ENCODE data around the gene SNAI1.

SNAI1 gene

DNA sequence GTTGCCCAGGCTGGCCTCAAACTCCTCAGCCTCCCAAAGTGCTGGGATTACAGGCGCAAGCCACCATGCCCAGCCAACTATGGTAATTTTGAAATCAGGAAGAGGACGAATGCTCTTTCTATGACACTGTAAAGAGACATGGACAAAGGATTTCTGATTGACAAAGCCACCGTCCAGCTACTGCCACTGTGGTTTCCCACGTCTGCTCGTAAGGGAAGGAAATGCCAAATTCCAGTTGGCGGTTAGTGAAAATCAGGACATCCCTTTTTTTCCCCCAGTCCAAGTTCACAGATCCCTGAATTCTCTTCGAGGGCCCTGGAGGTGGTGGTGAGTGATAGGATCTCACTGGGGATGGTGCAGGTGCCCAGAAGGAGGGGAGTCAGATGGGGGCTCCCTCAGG, 31.2 kb downstream of the SNAI1 start:
- no peak for DNase-seq

DNA sequence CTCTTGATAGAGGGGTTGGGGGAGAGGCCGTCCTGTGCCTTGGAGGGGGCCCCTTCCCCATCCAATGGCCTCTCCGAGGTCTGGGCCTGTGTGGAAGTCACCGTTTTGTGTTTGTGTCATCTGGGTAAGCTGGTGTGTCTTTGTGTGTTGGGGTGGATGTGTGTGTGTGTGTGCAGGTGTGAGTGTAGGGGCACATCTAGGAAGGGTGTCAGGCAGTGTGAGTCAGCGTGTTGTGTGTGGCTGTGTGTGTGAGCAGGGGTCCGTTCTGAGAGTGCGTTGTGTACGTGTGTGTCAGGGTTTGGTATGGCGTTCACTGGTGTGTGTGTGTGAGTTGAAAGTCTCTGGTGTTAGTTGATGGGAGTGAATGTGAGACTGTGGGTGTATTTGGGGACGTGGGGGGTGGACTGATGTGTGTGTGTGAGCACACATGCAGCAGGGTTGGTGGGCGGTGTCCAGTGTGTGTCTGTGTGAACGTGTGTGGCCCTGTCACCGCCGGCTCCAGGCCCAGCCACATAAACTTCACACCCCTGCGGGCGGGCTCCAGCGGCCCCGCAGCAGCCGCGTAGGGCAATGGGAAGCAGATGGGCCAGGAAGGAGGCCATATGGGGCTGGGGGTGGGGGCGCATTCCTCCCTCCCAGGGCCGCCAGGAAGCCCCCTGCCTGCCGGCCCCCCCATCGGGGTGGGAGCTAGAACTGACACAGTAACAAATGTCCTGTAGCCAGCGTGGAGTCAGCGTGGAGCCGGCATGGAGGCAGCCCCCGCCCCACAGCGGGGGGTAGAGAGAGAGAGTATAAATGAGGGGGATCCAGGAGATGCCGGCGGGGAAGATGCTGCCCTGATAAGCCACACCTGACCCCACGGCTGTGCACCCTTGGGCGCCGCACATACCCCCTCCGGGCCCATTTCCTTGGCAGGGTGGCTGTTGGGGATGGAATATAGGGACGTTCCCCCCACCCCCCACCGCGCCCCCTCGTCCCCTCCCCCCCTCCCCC, 32.1 kb downstream of the SNAI1 start:
- no peak for DNase-seq

DNA sequence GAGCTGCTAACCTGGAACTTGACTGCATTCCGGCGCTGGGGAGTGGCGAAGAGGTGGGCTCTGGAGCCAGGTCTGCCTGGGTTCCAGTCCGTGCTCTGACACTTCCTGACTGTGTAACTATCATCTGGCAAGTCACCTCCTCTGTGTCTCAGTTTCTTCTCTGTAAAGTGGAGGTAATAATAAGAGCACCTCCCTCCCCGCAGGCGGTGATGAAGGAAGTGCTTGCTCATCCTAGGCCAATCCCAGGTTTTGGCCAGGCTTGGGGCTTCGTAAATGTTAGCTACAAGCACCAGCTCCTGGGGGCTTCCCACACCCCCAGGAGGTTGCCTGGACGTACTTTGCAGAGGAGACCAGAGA, 32.8 kb downstream of the SNAI1 start:
- no peak for DNase-seq

DNA sequence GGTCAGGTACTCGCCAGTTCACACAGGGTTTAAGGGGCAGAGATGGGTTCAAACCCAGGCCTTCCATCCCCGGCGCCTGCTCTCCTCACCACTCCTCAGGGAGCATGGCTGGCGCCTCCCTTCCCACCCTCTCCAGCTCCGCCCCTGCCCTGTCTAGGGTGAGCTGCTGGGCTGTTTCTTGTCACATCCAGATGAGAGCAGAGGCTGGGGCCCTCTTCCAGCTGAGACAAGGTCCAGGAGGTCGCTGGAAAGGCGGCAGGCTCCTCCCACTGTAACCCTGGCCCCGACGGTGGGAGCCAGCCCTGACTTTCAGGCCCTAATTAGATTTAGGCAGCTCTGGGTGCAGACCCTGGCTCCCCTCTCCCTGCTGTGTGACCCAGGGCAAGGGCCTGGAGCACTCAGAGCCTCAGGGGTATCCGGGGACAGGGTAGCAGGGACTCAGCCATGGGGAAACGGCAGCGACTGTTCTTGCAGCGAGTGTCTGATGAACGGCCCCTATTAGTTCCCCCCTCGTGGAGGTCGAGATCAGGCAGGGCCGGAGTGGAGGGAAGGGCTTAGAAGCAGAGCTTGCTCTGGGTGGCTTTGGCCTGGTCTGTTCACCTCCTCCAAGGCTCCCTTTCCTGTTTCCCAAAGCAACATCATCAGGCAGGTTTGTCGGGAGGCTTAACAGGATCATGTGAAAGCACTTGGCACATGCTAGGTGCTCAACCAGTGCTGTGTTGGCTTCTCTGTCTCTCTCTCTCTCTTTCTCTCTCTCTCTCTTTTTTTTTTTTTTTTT, 33.4 kb downstream of the SNAI1 start:
- DNase-seq = no peak

DNA sequence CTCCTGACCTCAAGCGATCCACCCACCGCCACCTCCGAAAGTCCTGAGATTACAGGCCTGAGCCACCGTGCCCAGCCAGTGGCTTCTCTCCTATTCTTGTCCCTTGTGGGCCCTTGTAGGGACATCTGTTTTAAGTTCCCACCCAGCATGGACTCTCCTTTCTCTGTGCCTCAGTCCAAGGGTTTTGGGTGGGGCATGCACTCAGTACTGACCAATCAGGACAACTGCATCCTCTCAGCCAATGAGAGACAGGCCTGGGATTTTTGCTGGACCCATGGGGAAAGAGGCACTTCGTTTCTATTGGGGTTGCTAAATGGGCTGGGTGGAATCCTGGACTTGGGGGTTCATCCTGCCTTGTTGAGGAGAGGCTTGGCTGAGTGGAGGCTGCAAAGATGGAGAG, 34.4 kb downstream of the SNAI1 start:
- no peak for DNase-seq

DNA sequence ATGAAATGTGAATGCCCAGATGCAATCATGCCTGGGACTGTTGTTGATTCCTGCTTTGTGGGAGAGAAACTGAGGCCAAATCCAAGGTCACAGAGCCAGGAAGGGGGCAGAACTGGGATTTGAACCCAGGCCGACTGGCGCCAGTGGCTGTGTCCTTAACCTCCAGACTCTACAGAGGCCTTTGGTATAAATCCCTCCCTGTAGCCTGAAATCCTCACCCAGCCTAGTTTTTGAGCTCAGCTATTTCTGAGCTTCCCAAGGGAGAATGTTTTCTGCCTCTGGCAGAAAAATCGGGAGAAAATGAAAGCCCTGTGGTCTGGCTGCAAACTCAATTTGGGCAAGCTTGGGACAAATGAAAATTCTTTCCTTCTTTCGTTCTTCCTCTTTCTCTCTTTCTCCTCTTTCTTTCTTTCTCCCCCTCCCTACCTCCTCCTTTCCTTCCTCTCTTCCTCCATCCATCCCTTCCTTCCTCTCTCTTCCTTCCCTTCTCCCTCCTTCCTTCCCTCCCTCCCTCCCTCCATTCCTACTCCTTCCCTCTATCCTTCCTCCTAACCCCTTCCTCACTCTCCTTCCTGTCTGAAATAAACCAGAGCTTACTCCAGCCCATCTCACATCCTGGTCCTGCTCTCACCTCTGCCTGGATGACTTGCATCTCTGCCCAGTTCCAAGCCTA, 34.9 kb downstream of the SNAI1 start:
- DNase-seq = no peak

DNA sequence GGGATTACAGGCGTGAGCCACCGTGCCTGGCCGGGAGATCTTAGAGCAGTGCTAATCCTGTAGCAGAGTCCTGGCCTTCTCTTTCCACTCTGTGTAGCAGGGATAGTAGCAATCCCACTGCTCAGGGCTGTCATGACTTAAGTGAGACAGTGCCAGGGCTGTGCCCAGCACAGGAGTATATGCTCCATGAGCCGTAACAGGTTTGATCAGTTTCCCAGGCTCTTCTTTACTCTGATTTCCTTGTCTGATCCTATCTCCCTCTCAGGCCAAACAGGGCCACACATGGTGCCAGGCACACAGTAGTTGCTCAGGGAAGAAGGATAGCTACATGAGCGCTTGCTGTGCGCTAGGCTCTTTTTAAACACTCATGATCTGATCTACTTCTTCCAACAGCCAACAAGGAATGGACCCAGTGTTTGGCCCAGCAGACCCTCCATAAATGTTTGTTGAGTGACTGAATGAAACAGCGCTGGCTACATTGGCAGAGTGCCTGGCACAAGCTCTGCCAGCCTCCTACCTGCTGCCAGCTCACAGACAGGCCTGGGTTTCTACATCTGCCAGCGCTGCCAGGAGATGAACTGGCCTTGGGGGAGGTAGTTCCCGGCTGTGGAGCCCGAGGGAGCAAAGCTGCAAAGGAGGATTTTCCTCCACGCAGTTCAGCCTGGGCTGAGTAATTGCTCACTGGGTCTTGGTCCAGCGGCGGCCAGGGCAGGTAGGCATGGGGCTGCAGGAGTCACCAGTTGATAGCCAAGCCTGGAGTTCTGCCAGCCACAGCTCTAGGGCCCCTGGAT, 36.9 kb downstream of the SNAI1 start:
- DNase-seq = no peak

DNA sequence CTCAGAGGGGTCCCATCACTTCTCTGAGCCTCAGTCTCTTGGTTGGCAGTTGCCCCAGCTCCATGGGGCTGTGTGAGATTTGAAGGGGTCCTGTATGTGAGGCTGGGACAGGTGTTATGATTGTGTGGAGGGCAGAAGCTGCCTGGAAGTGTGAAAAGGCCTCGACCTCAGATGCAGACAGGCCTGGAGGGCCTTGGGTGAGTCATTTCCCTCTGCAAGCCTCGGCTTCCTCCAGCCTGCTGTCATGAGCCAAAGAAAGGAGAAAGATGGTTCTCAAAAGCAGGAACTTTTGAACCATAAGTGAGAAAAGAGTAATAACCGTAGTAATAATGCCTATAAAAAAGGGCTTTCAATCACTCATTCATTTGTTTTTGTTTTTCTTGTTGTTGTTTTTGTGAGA, 37.5 kb downstream of the SNAI1 start:
- peak in 1 of 2 donors; percentile 32 for DNase-seq

DNA sequence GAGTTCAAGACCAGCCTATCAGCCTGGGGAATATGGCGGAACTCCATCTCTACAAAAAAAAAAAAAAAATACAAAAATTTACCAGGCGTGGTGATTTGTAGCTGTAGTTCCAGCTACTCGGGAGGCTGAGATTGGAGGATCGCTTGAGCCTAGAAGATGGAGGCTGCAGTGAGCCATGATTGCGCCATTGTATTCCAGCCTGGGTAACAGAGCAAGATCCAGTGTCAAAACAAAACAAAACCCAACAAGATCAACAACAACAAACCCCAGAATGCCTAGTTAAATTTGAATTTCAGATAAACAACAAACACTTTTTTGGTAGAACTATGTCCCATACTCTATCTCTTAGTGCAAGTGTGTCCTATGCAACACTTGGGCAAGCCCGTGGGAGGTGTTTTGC, 39.9 kb downstream of the SNAI1 start:
- no peak for DNase-seq

DNA sequence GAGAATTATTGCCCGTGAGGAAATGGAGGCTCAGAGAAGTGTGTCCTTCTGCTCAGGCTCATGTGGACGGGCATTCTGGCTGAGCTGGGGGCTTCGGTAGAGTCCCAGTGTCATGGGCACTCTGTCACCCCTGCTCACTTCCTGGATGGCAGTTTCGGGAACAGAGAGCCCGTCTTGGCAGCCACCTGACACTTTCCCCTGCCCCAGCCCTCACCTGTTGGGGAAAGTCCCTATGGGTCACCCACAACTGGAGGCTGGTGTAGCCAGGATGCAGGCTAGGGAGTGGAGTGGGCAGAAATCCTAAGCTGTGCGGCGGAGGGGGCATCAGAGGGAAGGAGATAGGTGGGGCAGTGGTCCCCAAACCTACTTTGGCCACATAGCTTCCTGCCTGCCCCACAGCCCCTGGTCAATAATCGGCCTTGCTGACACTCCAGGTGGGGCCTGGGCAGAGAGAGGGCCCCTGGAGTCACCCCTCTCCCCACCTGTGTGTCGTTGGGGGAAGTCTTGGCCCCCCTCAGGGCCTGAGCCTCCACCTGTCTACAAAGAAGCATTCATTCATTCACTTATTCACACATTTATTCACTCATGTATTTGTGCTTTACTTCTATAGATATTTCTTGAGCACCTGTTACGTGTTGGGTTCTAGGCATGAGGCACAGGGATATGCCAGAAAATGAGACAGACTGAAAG, 40.5 kb downstream of the SNAI1 start:
- DNase-seq = no peak

DNA sequence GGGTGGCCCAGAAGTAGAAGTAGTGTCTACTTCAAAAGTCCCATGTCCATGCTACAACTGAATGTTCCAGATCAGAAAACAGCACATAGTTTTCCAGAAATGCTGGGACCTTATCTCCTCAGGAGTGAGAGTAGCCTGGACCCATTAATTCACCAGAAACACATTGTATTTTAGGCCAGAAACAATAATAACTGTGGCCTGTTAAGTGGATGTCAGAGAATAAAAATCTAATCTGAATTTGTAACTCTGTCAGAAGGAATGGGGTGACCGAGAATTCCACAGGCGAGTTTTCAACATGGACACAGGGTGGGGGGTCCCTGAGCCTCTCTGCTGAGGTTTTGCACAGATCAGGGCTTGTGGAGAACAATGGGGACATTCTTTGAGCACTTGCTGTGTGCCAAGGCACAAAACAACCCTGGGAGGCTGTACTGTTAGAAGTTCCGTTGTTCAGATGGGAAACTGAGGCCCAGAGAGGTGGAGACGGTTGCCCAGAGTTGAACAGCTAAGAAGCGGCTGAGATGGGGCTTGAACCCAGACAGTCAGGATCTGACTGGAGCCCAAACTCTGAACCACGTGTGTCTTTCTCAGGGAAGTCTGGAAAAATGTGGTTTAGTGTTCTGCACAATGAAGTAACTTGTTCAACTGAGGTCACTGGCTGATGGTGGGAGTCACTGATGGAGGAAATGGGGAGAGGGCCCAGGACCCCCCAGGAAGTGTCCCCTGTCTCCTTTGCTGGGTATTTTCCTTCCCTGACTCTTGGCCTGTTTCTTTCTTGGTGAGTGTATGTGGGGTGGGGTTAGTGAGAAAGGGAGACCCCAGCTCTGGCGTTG, 44.2 kb downstream of the SNAI1 start:
- DNase-seq = no peak

DNA sequence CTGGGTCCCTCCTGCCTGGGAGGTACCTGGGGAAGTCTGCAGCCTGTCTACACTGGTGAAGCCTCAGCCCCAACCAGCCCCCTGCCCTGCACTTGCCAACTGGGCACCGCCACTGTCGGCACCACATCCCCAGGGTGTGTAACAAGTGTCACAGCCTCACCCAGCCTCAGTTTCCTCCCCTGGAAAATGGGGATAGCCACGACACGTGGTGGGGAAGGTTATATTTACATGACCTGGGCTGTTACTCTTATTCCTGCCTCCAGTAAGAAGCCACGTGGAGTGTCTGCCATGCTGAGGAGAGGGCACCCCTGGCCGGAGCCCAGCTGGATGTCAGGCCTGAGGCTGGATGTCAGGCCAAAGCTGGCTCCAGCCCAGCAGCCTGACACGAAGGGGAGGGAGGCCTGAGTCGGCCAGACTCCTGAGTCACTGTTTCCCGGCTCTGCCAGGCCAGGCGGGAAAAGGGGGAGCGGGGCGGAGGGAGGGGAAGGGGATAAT, 44.9 kb downstream of the SNAI1 start:
- no peak for DNase-seq

DNA sequence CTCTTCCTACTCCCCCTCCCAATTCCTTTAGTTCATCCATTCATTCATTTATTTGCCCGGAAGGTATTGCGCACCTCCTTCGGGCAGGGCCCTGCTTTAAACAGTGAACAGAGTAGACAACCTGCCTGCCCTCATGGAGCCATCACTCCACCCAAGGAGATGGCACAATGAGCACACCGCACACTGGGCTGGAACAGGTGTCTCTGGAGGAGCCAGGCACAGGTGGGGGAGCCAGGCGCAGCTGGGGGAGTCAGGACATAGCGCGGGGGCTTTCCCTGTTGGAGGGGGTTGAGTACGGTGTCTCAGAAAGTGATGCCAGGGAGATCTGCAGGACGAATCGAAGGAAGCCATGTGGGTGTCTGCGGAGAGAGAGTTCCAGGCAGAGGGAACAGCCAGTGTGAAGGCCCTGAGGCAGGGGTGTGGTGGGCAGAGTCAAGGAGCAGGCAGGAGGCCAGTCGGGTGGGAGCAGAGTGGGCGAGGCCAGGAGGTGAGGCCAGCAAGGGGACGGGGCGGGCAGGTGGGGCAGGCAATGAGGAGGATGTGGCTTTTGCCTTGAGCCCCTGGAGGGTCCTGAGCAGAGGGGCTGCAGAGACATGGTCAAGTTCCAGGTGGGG, 46.4 kb downstream of the SNAI1 start:
- DNase-seq = no peak

DNA sequence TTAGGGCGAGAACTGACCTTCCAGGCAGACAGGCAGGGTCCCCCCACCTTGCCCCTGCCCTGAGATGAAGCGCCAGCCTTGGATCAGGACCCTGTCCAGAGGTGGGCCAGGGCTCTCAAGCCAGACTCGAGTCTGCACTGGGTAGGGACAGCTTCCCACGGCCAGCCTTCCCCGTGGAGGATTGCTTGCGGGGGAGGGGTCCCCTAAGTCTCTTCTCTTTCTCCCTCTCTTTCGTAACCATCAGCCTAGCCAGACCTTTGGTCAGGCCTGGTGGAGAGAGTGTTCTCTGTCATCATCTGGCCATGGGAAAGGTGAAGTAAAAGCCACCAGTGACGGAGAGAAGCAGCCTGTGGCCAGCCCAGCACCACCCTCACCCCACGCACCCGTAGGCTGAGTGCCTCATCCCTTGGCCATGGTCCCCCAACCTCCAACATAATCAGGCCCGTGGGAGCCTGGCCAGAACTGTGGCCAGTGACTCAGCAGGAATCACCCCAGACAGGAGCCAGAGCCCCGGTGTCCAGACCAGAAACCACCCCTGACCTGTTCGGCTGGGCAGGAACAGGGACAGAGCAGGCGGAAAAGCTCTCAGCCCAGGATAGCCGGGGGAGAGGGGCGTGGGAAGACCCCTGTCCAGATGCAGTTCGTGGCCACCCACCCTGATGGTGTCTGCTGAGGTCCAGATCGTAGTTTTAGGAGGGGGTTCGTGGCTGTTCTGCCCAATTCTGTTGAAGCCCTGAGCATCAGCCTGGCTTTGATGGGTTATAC, 47.1 kb downstream of the SNAI1 start:
- DNase-seq = peak in 1 of 2 donors; percentile 32

DNA sequence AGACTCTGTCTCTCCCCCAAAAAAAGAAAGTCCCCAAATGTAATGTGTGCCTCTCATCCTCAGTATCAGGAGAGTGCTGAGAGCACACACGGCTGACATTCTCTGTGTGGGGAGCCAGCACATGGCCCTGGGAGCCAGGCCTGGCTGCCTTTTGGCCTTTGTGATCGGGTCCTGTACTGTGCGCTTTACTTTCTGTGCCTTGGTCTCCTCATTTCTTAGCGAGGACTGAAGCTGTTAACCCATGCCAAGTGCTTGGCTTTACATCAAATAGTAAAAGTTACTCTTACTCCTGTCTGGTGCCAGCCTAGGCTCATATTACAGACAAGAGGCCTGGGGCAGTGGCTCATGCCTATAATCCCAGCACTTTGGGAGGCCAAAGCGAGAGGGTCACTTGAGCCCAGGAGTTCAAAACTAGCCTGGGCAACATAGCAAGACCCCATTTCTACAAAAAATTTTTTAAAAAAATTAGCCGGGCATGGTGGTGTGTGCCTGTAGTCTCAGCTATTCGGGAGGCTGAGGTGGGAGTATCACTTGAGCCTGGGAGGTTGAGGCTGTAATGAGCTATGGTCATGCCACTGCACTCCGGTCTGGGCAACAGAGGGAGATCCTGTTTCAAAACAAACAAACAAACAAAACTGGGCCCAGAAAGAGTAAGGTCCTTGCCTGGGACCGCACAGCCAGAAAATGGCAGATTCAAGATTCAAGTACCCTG, 50.3 kb downstream of the SNAI1 start:
- no peak for DNase-seq

DNA sequence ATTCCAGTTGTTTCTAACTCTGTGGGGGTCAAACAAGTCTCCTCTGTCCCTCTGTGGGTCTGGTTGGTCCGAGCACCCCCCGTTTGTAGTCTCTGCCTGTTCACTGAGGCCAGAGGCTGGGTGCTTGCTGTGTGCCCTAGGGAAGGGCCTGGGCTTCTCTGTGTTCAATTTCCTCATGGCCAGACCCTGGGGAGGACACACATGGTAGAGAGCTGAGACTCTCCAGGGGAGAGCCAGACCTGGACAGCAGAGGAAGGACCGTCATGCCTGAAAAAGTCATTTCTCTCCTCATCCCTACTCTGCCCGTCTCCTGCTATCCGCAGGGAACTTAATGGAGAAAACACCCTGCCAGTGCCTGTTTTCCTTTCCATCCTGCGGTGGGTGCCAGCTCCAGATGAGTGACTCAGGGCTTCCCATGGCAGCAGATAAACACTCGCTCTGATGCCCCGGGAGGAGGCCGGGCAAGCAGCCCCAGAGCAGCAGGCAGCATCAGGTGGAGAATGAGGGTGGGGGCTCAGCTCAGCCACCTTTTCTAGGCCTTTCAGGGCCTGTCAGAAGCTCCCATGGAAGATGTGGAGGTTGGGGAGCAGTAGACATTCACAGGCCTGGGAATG, 51.9 kb downstream of the SNAI1 start:
- DNase-seq = no peak

DNA sequence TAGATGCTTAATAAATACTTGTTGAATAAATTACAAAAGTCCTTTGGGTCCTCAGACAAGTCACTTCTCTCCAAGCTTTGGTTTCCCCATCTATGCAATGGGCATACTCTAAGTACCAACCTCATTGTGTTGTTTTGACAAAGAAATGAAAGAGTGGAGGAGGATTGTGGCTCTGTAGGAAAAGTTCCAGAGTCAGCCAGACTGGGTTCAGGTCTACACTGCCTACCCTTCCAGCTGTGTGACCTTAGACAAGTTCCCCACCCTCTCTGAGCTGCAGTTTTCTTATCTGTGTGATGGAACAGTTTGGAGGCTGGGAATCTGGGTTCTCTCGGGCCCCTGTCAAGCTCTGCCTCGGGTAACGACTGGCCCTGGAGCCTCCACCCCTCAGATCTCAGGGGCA, 53.9 kb downstream of the SNAI1 start:
- DNase-seq = no peak

DNA sequence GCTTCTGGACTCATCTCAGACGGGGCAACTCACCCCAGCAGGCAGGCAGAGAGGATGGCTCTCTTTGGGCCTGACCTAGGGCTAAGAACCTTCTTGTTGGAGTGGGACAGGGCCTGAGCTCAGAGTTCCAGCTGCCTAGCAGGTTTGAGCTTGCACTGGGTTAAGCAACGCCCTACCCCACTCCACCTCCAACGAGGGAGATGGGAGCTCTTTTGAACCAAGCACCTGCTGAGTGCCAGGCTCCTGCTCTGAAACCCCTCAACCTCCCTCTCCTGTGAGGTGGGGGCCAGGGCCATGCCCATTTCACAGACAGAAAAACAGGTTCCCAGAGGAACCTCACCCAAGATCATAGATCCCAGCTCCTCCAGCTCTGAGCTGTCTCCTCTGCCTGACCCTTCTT, 54.3 kb downstream of the SNAI1 start:
- DNase-seq = no peak

DNA sequence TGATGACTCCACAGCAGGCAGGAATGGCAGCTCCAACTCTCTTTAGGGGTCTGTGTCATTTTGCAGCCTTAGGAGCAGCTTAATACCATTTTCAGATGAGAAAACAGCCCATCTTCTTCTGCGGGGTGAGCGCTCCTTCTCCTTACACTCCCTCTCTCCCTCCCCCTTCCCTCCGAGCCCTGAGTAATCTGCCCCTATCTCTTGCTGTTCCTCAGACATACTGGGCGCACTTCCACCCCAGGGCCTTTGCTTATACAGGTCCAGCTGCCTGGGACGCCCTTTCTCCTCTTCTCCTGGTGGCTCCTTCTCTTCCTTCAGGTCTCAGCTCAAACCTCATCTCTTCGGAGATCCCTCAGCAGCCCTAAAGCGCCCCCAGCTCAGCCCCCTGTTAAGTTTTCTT, 54.8 kb downstream of the SNAI1 start:
- no peak for DNase-seq

Data from CD4-positive, alpha-beta T cell treated with Interferon alpha-2 for 1 hour (primary cell).